SH-SY5Y (cell line): ENCODE data around the gene TESK1.

Experiments
- GATA2 ChIP-seq: IDR thresholded peaks from 2 replicates; pipeline ENCODE4 v1.6.1; 2011; ENCODE audit warnings: mild to moderate bottlenecking, low read depth, low read length
- GATA3 ChIP-seq: IDR thresholded peaks from 2 replicates; pipeline ENCODE4 v1.6.1; 2011; ENCODE audit warnings: low read depth, mild to moderate bottlenecking, low read length, moderate library complexity

Gene TESK1, protein sequence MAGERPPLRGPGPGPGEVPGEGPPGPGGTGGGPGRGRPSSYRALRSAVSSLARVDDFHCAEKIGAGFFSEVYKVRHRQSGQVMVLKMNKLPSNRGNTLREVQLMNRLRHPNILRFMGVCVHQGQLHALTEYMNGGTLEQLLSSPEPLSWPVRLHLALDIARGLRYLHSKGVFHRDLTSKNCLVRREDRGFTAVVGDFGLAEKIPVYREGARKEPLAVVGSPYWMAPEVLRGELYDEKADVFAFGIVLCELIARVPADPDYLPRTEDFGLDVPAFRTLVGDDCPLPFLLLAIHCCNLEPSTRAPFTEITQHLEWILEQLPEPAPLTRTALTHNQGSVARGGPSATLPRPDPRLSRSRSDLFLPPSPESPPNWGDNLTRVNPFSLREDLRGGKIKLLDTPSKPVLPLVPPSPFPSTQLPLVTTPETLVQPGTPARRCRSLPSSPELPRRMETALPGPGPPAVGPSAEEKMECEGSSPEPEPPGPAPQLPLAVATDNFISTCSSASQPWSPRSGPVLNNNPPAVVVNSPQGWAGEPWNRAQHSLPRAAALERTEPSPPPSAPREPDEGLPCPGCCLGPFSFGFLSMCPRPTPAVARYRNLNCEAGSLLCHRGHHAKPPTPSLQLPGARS

DNA sequence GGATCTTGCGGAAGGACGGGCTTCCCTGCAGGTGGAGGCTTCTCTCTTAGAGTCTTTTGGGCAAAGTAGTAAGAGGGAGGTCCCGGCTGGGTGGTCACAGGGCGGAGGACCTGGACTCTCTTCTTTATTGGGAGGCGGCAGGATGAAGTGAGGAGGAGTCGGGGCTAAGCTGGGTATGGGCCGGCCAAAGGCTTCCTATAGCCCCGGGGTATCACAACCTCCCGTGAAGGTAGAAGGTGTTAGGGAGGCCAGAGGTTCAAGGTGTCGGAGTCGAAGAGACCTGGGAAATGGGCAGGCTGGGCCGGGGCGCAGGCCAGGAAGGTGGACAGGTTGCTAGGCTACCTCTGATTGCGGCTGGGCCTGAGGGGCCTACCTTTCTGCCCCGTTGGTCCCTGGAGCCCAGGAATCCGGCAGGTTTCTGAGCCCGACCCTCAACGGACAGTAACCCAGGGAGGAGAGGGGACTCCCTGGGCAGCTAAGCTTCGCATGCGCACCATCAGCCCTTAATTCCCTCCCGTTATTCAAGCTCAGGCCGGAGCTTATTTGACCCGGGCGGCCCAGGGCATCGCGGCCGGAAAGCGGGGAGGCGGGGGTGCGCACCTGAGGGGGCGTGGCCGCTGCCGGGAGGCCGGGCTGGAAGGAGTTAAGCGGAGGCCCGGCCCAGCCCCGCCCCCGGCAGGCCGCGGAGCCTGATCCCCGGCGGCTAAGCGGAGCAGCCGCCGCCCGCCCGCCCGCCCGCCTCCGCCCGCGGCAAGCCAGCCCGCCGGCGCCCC, at the start of gene TESK1:
TSS of gene TESK1 (plus strand) at position 685 of the 773 bp plus-strand sequence. CDS start 358 bp downstream, outside the sequence.
- TF ChIP-seq GATA3, result no peak
- no peak for TF ChIP-seq GATA2

DNA sequence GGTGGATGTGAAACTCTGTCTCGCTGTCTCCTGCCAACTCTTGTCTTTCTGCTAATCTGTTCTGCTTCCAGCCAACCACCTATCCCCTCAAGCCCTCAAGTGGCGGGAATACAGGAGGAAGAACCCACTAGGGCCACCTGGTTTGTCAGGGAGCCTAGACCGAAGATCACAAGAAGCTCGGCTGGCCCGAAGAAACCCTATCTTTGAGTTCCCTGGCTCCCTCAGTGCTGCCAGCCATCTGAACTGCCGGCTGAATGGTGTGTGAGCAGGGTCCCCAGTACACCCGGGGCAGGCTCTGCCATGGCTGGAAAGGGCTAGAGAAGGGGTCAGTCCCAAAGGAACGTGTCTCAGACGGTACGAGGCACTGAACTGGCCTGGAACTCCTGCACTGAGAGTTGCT, 49.2 kb upstream of the TESK1 start:
- TF ChIP-seq GATA3, result no peak
- no peak for TF ChIP-seq GATA2

DNA sequence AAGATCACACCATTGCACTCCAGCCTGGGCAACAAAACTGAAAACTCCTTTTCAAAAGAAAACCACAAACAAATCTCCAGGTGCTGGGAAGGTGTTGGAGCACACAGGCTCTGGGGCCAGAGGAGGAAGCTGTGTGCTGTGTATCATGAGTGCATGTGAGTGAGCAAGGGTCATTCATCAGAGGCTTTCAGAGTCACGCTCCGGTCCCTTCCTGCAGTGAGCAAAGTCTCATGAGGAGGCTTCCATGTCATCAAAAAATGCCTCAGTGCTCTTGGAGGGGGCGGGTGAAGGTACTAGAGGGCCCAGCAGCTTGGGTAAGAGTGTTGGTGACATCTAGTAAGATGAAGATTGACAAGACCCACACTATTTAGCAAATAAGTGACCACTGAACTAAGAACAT, 48.3 kb upstream of the TESK1 start:
- TF ChIP-seq GATA3 (no peak), GATA2 (no peak)

DNA sequence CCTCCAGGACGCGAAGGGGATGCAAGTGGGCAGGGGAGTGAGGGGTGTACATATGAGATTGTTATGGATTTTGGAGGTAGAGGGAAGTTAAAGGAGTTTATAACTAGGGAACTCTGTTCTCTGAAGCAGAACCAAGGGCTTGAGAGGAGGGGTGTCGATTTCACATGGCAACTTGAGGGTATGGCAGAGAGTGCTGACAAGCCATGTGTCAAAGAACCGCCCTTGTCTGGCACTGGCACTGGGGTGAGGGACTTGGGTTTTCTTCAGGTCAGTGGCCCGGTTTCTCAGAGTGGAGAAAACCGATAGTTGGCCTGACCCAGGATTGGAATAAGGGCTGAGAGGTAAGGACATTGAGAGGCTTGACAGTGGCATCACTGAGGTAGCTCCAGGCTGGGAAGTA, 47.7 kb upstream of the TESK1 start:
- TF ChIP-seq GATA3, result no peak
- no peak for TF ChIP-seq GATA2

DNA sequence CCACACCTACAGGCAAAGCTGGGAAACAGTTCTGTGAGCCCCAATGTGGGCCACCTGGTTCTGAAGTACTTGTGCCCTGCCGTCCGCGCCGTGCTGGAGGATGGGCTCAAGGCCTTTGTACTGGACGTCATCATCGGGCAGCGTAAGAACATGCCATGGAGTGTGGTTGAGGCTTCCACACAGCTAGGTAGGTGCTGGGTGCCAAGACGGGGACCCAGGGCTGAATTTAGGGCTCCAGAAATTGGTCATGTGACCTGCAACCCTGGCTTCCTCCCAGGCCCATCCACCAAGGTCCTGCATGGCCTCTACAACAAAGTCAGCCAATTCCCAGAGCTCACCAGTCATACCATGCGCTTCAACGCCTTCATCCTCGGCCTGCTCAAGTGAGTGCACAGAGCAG, 46.9 kb upstream of the TESK1 start:
- TF ChIP-seq GATA2 (no peak), GATA3 (no peak)

DNA sequence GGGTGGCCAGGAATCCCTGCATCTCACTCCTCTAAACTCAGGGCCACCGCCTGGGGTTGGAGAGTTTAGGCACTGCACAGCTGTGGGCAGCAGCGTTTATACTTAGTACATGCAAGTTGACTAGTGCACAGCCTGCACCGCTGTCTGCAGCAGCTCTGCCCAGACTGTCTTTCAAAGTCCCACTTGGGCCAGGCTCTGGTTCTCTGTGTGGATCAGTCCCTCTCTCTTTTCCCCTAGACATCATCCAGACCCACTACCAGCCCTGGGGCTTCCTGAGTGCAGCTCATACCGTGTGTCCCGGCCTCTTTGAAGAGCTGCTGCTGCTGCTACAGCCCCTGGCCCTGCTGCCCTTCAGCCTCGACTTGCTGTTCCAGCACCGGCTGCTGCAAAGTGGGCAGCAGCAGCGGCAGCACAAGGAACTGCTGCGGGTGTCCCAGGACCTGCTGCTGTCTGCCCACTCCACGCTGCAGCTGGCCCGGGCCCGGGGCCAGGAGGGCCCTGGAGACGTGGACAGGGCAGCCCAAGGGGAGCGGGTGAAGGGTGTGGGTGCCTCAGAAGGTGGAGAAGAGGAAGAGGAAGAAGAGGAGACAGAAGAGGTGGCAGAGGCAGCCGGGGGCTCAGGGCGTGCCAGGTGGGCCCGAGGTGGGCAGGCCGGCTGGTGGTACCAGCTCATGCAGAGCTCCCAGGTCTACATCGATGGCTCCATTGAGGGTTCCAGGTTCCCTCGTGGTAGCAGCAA, 45.1 kb upstream of the TESK1 start:
- no peak for TF ChIP-seq GATA2
- no peak for TF ChIP-seq GATA3

DNA sequence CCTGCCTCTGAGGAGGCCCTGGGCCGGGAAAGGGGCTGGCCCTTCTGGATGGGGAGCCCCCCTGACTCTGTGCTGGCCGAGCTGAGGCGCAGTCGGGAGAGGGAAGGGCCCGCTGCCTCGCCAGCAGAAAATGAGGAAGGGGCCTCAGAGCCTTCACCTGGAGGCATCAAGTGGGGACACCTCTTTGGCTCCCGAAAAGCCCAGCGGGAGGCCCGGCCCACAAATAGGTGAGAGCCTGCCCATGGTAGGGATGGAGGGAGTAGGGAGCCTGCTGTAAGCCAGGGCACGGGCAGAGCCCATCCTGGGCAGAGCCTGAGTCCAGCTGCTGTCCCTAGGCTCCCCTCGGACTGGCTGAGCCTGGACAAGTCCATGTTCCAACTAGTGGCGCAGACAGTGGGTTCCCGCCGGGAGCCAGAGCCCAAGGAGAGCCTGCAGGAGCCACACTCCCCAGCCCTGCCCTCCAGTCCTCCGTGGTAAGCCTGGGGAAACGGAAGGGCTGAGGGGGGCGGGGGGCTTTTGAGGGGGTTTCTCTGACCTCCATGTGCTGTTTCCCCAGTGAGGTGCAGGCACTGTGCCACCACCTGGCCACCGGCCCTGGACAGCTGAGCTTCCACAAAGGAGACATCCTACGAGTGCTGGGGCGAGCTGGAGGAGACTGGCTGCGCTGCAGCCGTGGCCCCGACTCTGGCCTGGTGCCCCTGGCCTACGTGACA, 44.3 kb upstream of the TESK1 start:
- no peak for TF ChIP-seq GATA2
- no peak for TF ChIP-seq GATA3

DNA sequence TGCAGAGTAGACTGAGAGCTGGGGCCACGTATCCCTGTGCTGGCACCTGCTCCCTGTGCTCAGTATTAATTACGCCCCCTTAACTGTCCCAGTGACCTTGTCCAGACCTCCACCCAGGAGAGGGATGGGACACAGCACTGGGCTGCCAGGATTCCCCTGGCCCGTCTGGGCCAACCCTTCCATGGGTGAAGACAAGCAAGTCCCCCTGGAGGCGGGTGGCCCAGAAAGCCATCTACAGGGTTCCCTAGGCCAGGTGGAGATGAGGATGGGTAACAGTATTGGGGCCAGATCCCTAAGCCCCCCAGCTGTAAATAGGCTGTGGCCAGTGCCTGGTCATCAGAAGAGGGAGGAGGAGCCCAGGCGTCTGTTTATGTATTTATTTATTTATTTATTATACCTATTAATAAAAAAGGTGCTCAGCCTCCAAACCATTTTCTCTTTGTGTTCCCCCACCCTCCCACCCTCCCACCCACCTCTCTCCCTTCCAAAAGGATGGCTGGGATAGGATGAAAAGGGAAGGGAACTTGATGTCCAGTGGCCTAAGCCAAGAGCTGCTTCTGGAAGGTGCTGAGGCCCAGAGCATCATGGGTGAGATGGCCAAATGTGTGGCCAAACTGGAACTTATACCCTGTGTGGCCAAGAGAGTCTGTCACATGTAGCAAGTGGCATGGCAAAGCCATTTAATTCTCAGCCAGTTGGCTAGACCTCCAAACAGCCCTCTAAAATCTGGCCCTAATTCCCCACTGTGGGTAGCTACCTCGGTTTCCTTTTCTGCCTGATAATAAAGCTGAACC, 43.4 kb upstream of the TESK1 start:
- TF ChIP-seq GATA2 (no peak), GATA3 (no peak)

DNA sequence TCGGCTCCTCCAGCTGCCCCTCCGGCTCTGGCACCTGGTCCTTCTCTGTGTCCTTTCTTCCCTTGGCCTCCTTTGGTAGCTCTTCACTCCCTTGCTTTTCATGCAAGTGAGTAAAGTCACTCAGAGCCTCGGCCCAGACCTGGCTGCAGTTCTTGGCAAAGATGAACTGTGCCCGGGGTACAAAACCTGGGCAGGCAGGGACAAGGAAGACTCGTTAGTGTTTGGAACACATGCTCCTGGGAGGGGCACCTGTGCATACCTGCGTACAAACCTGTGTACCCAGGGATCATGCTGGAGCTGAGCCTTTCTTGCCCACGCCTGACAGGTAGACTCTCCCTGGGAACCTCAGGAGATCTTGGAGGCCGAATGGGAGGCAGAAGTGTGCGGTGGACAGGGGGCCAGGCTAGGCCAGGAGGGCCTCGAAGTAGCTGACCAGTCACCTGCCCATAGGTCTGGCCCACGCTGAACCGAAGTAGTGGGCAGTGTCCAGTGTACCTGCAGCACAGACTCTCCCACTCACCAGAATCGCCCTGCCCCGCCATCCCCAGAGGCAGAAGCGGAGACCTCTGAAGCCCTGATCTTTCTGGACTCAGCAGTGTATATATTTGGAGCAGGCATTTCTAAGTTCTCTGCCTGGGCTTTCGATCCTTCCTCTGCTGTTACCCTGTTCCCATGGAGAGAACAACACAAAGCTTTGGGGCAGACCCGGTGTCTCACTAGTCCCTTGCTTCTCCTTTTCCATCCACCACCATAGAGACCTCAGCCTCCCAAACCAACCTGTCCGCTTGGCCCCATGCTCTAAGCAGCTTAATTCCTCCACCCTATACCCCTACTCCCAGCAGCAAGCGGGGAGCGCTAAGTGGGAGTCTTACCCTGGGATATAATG, 41.9 kb upstream of the TESK1 start:
- TF ChIP-seq GATA3 (no peak), GATA2 (no peak)

DNA sequence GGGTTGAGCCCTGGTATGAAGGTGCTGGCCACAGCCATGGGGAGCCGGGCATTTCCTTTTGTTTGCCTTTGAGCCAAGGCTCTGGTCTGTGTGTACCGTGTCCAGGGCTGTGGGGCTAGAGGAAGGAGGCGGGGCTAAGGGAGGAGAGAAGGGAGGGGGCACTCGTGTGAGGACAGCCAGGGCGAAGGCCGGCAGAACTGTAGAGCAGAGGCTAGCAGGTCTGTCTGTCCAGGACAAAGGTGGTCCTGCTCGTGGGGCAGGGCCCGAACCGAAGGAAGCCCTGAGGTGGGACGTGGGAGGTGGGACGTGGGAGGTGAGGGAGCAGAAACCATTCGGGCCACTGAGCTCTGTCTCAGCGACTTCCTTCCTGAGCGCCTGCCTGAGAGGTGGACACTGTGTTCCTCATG, 41.3 kb upstream of the TESK1 start:
- TF ChIP-seq GATA2 (no peak), GATA3 (no peak)

DNA sequence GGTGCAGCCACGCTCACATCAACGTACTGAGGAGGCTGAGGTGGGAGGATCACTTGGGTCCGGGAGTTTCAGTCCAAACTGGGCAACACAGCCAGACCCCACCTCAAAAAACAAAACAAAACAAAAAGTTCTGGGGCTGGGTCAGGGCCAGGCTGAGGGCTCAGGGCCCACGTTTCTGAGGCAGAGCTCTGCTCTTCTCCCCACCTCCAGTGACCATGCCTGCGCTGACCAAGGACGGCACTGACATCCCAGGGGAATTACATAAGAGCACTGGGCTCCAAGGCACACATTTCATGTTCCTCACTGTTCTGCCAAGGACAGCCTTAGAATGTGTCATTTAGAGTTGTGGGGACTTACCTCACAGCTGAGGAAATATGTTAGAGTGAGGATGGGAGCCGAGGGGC, 40.4 kb upstream of the TESK1 start:
- no peak for TF ChIP-seq GATA2
- TF ChIP-seq GATA3, result no peak

DNA sequence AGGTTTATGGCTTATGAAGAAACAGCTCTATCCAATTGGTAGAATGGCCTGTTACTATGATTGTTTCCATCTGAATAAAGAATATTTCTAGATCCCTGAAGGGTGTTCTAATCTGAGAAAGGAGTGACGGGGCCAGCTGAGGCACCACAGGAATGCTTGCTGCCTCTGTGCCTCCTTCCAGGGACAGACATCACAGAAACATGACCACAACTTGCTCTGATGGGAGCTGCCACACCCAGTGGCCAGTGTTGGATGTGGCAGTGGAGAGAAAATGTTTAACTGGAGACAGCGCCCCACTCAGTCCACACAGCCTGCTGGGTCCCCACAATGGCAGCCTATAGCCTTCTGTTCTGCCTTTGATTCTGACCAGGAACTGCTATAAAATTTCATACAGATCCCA, 38.6 kb upstream of the TESK1 start:
- TF ChIP-seq GATA3 (no peak), GATA2 (no peak)

DNA sequence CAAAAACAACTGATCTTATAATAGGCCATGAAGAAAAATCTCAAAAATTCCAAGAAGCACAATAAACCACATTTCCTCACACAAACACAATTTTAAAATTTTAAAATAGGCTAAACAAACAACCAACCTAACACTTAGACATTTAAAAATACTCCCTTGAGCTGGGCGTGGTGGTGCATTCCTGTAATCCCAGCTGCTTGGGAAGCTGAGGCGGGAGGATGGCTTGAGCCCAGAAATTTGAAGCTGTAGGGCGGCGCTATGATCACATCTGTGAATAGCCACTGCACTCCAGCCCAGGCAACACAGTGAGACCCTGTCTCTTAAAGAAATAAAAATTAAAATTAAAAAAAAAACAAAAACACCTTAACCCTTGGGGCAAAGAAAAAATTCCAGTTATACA, 36.9 kb upstream of the TESK1 start:
- no peak for TF ChIP-seq GATA3
- TF ChIP-seq GATA2, result no peak
